BLaER1 treated with 17β-estradiol and CSF1 and Interleukin-3, amounts not matched to agents 10 nM and 100 nM (cell line): ENCODE measurements around the gene EMX1.

Experiments
- H3K27ac ChIP-seq, 11 experiments: shearing (Covaris generic); formaldehyde crosslinking; 2 replicates each; pipeline ENCODE4 v1.8.1; 2022
- H3K27me3 ChIP-seq, 11 experiments: shearing (Covaris generic); formaldehyde crosslinking; 2 replicates each; pipeline ENCODE4 v1.8.1; 2022
- H3K36me3 ChIP-seq, 11 experiments: shearing (Covaris generic); formaldehyde crosslinking; 2 replicates each; pipeline ENCODE4 v1.8.1; 2022
- H3K4me1 ChIP-seq, 10 experiments: shearing (Covaris generic); formaldehyde crosslinking; 2 replicates each; pipeline ENCODE4 v1.8.1; 2022
- H3K4me2 ChIP-seq, 11 experiments: shearing (Covaris generic); formaldehyde crosslinking; 2 replicates each; pipeline ENCODE4 v1.8.1; 2022
- H3K4me3 ChIP-seq, 10 experiments: shearing (Covaris generic); formaldehyde crosslinking; 2 replicates each; pipeline ENCODE4 v1.8.1; 2022
- H3K9ac ChIP-seq, 11 experiments: shearing (Covaris generic); formaldehyde crosslinking; 2 replicates each; pipeline ENCODE4 v1.8.1; 2022
- H3K9me3 ChIP-seq, 11 experiments: shearing (Covaris generic); formaldehyde crosslinking; replicated peaks in 1 of 11; 2 replicates each; pipeline ENCODE4 v1.8.1; 2022
- H4K20me1 ChIP-seq, 11 experiments: shearing (Covaris generic); formaldehyde crosslinking; 2 replicates each; pipeline ENCODE4 v1.8.1; 2022
- Cebpa-rat ChIP-seq, 11 experiments: shearing (Covaris generic); IDR thresholded peaks; 2 replicates each; pipeline ENCODE4 v1.8.1; 2022

Gene EMX1

GRCh38 chr2:72958542-72959385, 41.4 kb downstream of the EMX1 start:
- H3K27me3 ChIP-seq: peaks cover 0 to 31% (median 0%) of the 10 kb centered on the region in 11 experiments; a peak in 4 of 22 replicates
- TF ChIP-seq Cebpa-rat (IDR thresholded peaks at IDR 0.05): no peak
- H3K27ac ChIP-seq: 0 out of 22 replicates have a peak overlapping the region, but pooled peaks of 1 of the 11 experiments have one; percentile 79
- H3K4me1 ChIP-seq: peaks cover 52 to 79% (median 63%) of the 10 kb centered on the region in 10 experiments
- no peaks in the 10 kb centered on the region for H3K36me3 ChIP-seq
- no peak overlapping the region for H3K9ac ChIP-seq
- H4K20me1 ChIP-seq: peaks cover 0 to 30% (median 0%) of the 10 kb centered on the region in 11 experiments; a peak in 5 of 22 replicates
- no peaks in the 10 kb centered on the region for H3K9me3 ChIP-seq
- H3K4me3 ChIP-seq: no peak overlapping the region
- H3K4me2 ChIP-seq: 0 out of 22 replicates have a peak overlapping the region, but pooled peaks of 1 of the 11 experiments have one; percentile 5

- no peak overlapping the region for H3K4me3 ChIP-seq
- peak overlapping the region in 1 of 11 experiments; percentile 79; a peak in 1 of 22 replicates for H3K27ac ChIP-seq
- TF ChIP-seq Cebpa-rat (IDR thresholded peaks at IDR 0.05): no peak
- H3K9ac ChIP-seq: no peak overlapping the region
- peaks cover 44 to 79% (median 63%) of the 10 kb centered on the region in 10 experiments for H3K4me1 ChIP-seq
- H3K9me3 ChIP-seq: no peaks in the 10 kb centered on the region
- no peak overlapping the region for H3K4me2 ChIP-seq
- H4K20me1 ChIP-seq: peaks cover 0 to 37% (median 0%) of the 10 kb centered on the region in 11 experiments; a peak in 5 of 22 replicates
- H3K27me3 ChIP-seq: peaks cover 0 to 28% (median 0%) of the 10 kb centered on the region in 11 experiments; a peak in 4 of 22 replicates
- H3K36me3 ChIP-seq: no peaks in the 10 kb centered on the region
Measured at GRCh38 chr2:72959554-72959953, 42.2 kb downstream of the EMX1 start.

GRCh38 chr2:72959995-72960981, 43.0 kb downstream of the EMX1 start:
- H3K36me3 ChIP-seq: no peaks in the 10 kb centered on the region
- H3K9me3 ChIP-seq: no peaks in the 10 kb centered on the region
- peaks cover 0 to 40% (median 0%) of the 10 kb centered on the region in 11 experiments; a peak in 5 of 22 replicates for H4K20me1 ChIP-seq
- H3K4me3 ChIP-seq: no peak overlapping the region
- H3K9ac ChIP-seq: peak overlapping the region in 4 of 11 experiments; percentile 62 to 73 (median 65); a peak in 7 of 22 replicates
- peaks cover 37 to 79% (median 61%) of the 10 kb centered on the region in 10 experiments for H3K4me1 ChIP-seq
- H3K27me3 ChIP-seq: peaks cover 0 to 20% (median 0%) of the 10 kb centered on the region in 11 experiments; a peak in 4 of 22 replicates
- H3K4me2 ChIP-seq: peak overlapping the region in 9 of 11 experiments; percentile 71 to 90 (median 78); a peak in 17 of 22 replicates
- H3K27ac ChIP-seq: peak overlapping the region in 5 of 11 experiments; percentile 55 to 79 (median 78); a peak in 10 of 22 replicates
- no peak for TF ChIP-seq Cebpa-rat (IDR thresholded peaks at IDR 0.05)

- Histone ChIP-seq H3K9me3 (no peaks in the 10 kb centered on the region), H3K36me3 (no peaks in the 10 kb centered on the region), H3K4me2 (peak overlapping the region in 10 of 11 experiments; percentile 48 to 90 (median 78); a peak in 19 of 22 replicates), H4K20me1 (peaks cover 0 to 46% (median 0%) of the 10 kb centered on the region in 11 experiments; a peak in 5 of 22 replicates), H3K4me3 (no peak overlapping the region), H3K9ac (peak overlapping the region in 5 of 11 experiments; percentile 26 to 73 (median 64); a peak in 10 of 22 replicates), H3K27me3 (0 out of 22 replicates have a peak, but pooled peaks cover 0 to 15% (median 0%) of the 10 kb centered on the region in 11 experiments), H3K4me1 (peaks cover 33 to 79% (median 61%) of the 10 kb centered on the region in 10 experiments), H3K27ac (peak overlapping the region in 8 of 11 experiments; percentile 4 to 79 (median 63); a peak in 14 of 22 replicates)
- no peak for TF ChIP-seq Cebpa-rat (IDR thresholded peaks at IDR 0.05)
Measured at GRCh38 chr2:72961036-72961720, 43.9 kb downstream of the EMX1 start.

GRCh38 chr2:72961853-72962468, 44.6 kb downstream of the EMX1 start:
- Histone ChIP-seq H3K9ac (peak overlapping the region in 5 of 11 experiments; percentile 26 to 73 (median 64); a peak in 10 of 22 replicates), H3K4me3 (no peak overlapping the region), H3K4me2 (peak overlapping the region; percentile 39 to 90 (median 77)), H3K36me3 (no peaks in the 10 kb centered on the region), H4K20me1 (peaks cover 0 to 52% (median 0%) of the 10 kb centered on the region in 11 experiments; a peak in 3 of 22 replicates), H3K27ac (peak overlapping the region in 7 of 11 experiments; percentile 49 to 79 (median 71); a peak in 13 of 22 replicates), H3K4me1 (peaks cover 25 to 76% (median 67%) of the 10 kb centered on the region in 10 experiments), H3K9me3 (no peaks in the 10 kb centered on the region), H3K27me3 (0 out of 22 replicates have a peak, but pooled peaks cover 0 to 15% (median 0%) of the 10 kb centered on the region in 11 experiments)
- TF ChIP-seq Cebpa-rat (IDR thresholded peaks at IDR 0.05): peak in 2 of 11 experiments; percentile 68 to 69; a peak in 4 of 22 replicates

- Histone ChIP-seq H3K27ac (peak overlapping the region in 7 of 11 experiments; percentile 25 to 79 (median 71); a peak in 12 of 22 replicates), H3K4me3 (no peak overlapping the region), H3K4me1 (peaks cover 15 to 70% (median 65%) of the 10 kb centered on the region in 10 experiments), H3K9me3 (no peaks in the 10 kb centered on the region), H4K20me1 (peaks cover 0 to 43% (median 0%) of the 10 kb centered on the region in 11 experiments; a peak in 2 of 22 replicates), H3K4me2 (peak overlapping the region in 9 of 11 experiments; percentile 71 to 90 (median 78); a peak in 17 of 22 replicates), H3K9ac (peak overlapping the region in 4 of 11 experiments; percentile 42 to 73 (median 65); a peak in 8 of 22 replicates), H3K36me3 (no peaks in the 10 kb centered on the region), H3K27me3 (0 out of 22 replicates have a peak, but pooled peaks cover 0 to 9% (median 0%) of the 10 kb centered on the region in 11 experiments)
- TF ChIP-seq Cebpa-rat (IDR thresholded peaks at IDR 0.05): no peak
Measured at GRCh38 chr2:72962911-72963310, 45.6 kb downstream of the EMX1 start.
